Measurements from ENCODE around the gene LLGL1. TPM values are rescaled to one million over a fixed set of nuclear protein-coding genes. Genes with fewer than 3 reads are reported as not detected.
"Not testable (repeated sequence)": the region's sequence is repeated elsewhere in the genome, so short reads cannot be mapped to it uniquely, and the experiment has no call there.

LLGL1 gene
- total RNA-seq, 1 donor from 2014 or later: 15.1 TPM

GRCh38 chr17:18206962-18207361, 18.5 kb upstream of the LLGL1 start:
- Histone ChIP-seq H3K9ac (ENCODE audit: low read depth in 1 of 3, low read length in 3 of 3) (peak overlapping the region in 1 of 3 donors; percentile 8), H3K9me3 (ENCODE audit: control insufficient read depth in 3 of 3, low read length in 3 of 3) (no peaks in the 10 kb centered on the region), H3K27ac (ENCODE audit: low read depth, low read length) (no peak overlapping the region), H3K4me1 (ENCODE audit: control insufficient read depth in 3 of 3, insufficient read depth in 3 of 3, low read length in 3 of 3) (peaks cover 7 to 18% (median 17%) of the 10 kb centered on the region in 3 donors), H3K36me3 (ENCODE audit: control insufficient read depth in 3 of 3, insufficient read depth in 3 of 3, low read length in 3 of 3) (peaks cover 46 to 65% (median 56%) of the 10 kb centered on the region in 3 donors), H3K4me3 (ENCODE audit: low read length in 3 of 3) (no peak overlapping the region), H3K27me3 (ENCODE audit: control insufficient read depth in 3 of 3, insufficient read depth in 3 of 3, low read length in 3 of 3) (no peaks in the 10 kb centered on the region)

GRCh38 chr17:18208092-18208491, 17.3 kb upstream of the LLGL1 start:
- peaks cover 46 to 62% (median 53%) of the 10 kb centered on the region in 3 donors for H3K36me3 ChIP-seq (ENCODE audit: control insufficient read depth in 3 of 3, insufficient read depth in 3 of 3, low read length in 3 of 3)
- no peaks in the 10 kb centered on the region for H3K27me3 ChIP-seq (ENCODE audit: control insufficient read depth in 3 of 3, insufficient read depth in 3 of 3, low read length in 3 of 3)

GRCh38 chr17:18213666-18214270, 11.7 kb upstream of the LLGL1 start:
- H3K27me3 ChIP-seq (ENCODE audit: control insufficient read depth in 3 of 3, insufficient read depth in 3 of 3, low read length in 3 of 3): no peaks in the 10 kb centered on the region
- H3K9me3 ChIP-seq (ENCODE audit: control insufficient read depth in 3 of 3, low read length in 3 of 3): no peaks in the 10 kb centered on the region
- no peak overlapping the region for H3K9ac ChIP-seq (ENCODE audit: low read depth in 1 of 3, low read length in 3 of 3)
- no peak overlapping the region for H3K4me3 ChIP-seq (ENCODE audit: low read length in 3 of 3)
- peaks cover 17 to 23% (median 21%) of the 10 kb centered on the region in 3 donors for H3K36me3 ChIP-seq (ENCODE audit: control insufficient read depth in 3 of 3, insufficient read depth in 3 of 3, low read length in 3 of 3)
- H3K4me1 ChIP-seq (ENCODE audit: control insufficient read depth in 3 of 3, insufficient read depth in 3 of 3, low read length in 3 of 3): peaks cover 7 to 11% (median 8%) of the 10 kb centered on the region in 3 donors
- H3K27ac ChIP-seq (ENCODE audit: low read depth, low read length): no peak overlapping the region

More at GRCh38 chr17:18208092-18208491, 17.3 kb upstream of the LLGL1 start:
- H3K27ac ChIP-seq (ENCODE audit: low read depth, low read length): no peak overlapping the region
- H3K4me1 ChIP-seq (ENCODE audit: control insufficient read depth in 3 of 3, insufficient read depth in 3 of 3, low read length in 3 of 3): peaks cover 3 to 11% (median 10%) of the 10 kb centered on the region in 3 donors
- no peak overlapping the region for H3K9ac ChIP-seq (ENCODE audit: low read depth in 1 of 3, low read length in 3 of 3)
- no peak overlapping the region for H3K4me3 ChIP-seq (ENCODE audit: low read length in 3 of 3)
- no peaks in the 10 kb centered on the region for H3K9me3 ChIP-seq (ENCODE audit: control insufficient read depth in 3 of 3, low read length in 3 of 3)

- H3K27ac ChIP-seq (ENCODE audit: low read depth, low read length); H3K36me3 ChIP-seq (ENCODE audit: control insufficient read depth in 3 of 3, insufficient read depth in 3 of 3, low read length in 3 of 3); H3K9ac ChIP-seq (ENCODE audit: low read depth in 1 of 3, low read length in 3 of 3); H3K9me3 ChIP-seq (ENCODE audit: control insufficient read depth in 3 of 3, low read length in 3 of 3); H3K27me3 ChIP-seq (ENCODE audit: control insufficient read depth in 3 of 3, insufficient read depth in 3 of 3, low read length in 3 of 3); H3K4me3 ChIP-seq (ENCODE audit: low read length in 3 of 3): not testable (repeated sequence)
- H3K4me1 ChIP-seq (ENCODE audit: control insufficient read depth in 3 of 3, insufficient read depth in 3 of 3, low read length in 3 of 3): peaks cover 9 to 14% (median 12%) of the 10 kb centered on the region in 3 donors
Measured at GRCh38 chr17:18216906-18217305, 8.5 kb upstream of the LLGL1 start.

- no peaks in the 10 kb centered on the region for H3K36me3 ChIP-seq (ENCODE audit: control insufficient read depth in 3 of 3, insufficient read depth in 3 of 3, low read length in 3 of 3)
- H3K4me1 ChIP-seq (ENCODE audit: control insufficient read depth in 3 of 3, insufficient read depth in 3 of 3, low read length in 3 of 3): peaks cover 9 to 14% (median 12%) of the 10 kb centered on the region in 3 donors
- H3K27ac ChIP-seq (ENCODE audit: low read depth, low read length): peak overlapping the region; percentile 11
- no peak overlapping the region for H3K9ac ChIP-seq (ENCODE audit: low read depth in 1 of 3, low read length in 3 of 3)
- no peaks in the 10 kb centered on the region for H3K9me3 ChIP-seq (ENCODE audit: control insufficient read depth in 3 of 3, low read length in 3 of 3)
- no peak overlapping the region for H3K4me3 ChIP-seq (ENCODE audit: low read length in 3 of 3)
- H3K27me3 ChIP-seq (ENCODE audit: control insufficient read depth in 3 of 3, insufficient read depth in 3 of 3, low read length in 3 of 3): no peaks in the 10 kb centered on the region
Measured at GRCh38 chr17:18217412-18218015, 7.9 kb upstream of the LLGL1 start.

DNA sequence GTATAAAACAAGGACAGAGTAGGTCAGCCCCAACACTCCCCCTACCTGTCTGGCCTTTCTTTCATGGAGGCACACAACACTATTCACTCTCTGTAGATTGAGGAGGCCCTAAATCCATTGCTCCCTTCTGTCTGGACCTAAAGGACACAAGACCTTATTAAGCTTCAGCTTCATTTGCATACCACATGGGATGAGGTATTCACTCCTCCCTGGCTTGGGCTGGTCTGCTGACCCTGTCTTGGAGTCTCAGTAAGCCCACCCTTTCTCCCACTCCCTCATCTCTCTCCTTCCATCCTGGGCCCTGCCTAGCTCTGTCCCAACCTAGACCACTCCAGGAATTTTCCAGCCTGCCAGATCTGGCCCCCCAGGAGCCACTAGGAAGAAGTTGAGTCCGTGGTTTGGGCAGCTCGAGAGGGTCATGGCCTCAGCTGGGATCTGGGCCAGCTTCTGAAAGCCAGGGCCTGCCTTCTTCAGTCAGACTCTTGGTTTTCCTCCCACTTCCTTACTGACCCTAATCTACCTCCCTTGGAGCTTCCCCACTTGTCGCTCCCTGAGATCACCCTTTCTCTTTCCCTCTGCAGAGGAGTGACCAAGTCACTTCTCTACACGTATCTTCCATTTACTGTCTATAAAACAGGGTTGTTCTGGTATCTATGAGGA, 6.5 kb upstream of the LLGL1 start:
- Histone ChIP-seq H3K4me1 (ENCODE audit: control insufficient read depth in 3 of 3, insufficient read depth in 3 of 3, low read length in 3 of 3) (peaks cover 9 to 14% (median 12%) of the 10 kb centered on the region in 3 donors), H3K27ac (ENCODE audit: low read depth, low read length) (no peak overlapping the region), H3K4me3 (ENCODE audit: low read length in 3 of 3) (no peak overlapping the region), H3K27me3 (ENCODE audit: control insufficient read depth in 3 of 3, insufficient read depth in 3 of 3, low read length in 3 of 3) (no peaks in the 10 kb centered on the region), H3K9ac (ENCODE audit: low read depth in 1 of 3, low read length in 3 of 3) (peak overlapping the region in 1 of 3 donors; percentile 20), H3K36me3 (ENCODE audit: control insufficient read depth in 3 of 3, insufficient read depth in 3 of 3, low read length in 3 of 3) (no peaks in the 10 kb centered on the region), H3K9me3 (ENCODE audit: control insufficient read depth in 3 of 3, low read length in 3 of 3) (no peaks in the 10 kb centered on the region)

GRCh38 chr17:18224053-18224386, 1.4 kb upstream of the LLGL1 start:
- peak overlapping the region in 2 of 3 donors; percentile 41 to 83 for H3K9ac ChIP-seq (ENCODE audit: low read depth in 1 of 3, low read length in 3 of 3)
- no peak overlapping the region for H3K4me3 ChIP-seq (ENCODE audit: low read length in 3 of 3)
- H3K4me1 ChIP-seq (ENCODE audit: control insufficient read depth in 3 of 3, insufficient read depth in 3 of 3, low read length in 3 of 3): peaks cover 17 to 26% (median 21%) of the 10 kb centered on the region in 3 donors
- H3K27me3 ChIP-seq (ENCODE audit: control insufficient read depth in 3 of 3, insufficient read depth in 3 of 3, low read length in 3 of 3): no peaks in the 10 kb centered on the region
- peak overlapping the region; percentile 76 for H3K27ac ChIP-seq (ENCODE audit: low read depth, low read length)
- no peaks in the 10 kb centered on the region for H3K9me3 ChIP-seq (ENCODE audit: control insufficient read depth in 3 of 3, low read length in 3 of 3)
- no peaks in the 10 kb centered on the region for H3K36me3 ChIP-seq (ENCODE audit: control insufficient read depth in 3 of 3, insufficient read depth in 3 of 3, low read length in 3 of 3)

DNA sequence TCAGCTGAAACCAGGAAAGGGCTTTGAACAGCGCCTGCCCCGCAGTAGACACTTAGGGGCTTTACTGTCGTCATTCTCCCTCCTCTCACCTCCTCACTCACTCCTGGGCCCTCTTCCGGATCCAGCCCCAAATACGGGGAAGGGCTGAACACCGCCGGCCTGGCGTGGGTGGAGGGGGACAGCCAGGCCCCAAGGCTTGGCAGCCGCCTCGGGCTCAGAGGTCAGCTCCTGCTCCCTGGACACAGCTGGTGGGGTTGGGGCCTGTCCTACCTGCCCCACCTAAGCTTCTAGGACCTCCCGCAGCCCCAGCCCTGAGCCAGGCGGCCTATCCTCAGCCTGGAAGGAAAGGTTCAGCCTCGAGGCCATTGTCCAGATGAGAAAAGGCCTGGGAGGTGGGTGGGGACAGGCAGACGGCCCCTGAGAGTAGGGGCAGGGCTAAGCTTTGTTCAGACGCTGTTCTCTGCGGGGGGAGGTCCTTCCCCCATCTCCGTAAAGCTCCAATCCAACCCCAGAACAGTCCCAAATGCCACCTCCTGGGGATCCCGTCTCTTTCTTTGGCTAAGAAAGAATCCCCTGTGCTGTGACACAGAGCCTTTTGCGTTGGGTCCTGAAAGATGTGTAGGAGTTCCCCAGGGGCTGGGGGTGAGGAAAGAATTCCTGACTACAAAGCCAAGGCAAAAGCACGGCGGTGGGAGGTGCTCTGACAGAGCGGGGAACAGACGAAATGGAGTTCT, 881 bp upstream of the LLGL1 start:
- Histone ChIP-seq H3K36me3 (ENCODE audit: control insufficient read depth in 3 of 3, insufficient read depth in 3 of 3, low read length in 3 of 3) (no peaks in the 10 kb centered on the region), H3K4me1 (ENCODE audit: control insufficient read depth in 3 of 3, insufficient read depth in 3 of 3, low read length in 3 of 3) (peaks cover 17 to 22% (median 21%) of the 10 kb centered on the region in 3 donors), H3K9ac (ENCODE audit: low read depth in 1 of 3, low read length in 3 of 3) (peak overlapping the region; percentile 41 to 83 (median 75)), H3K27me3 (ENCODE audit: control insufficient read depth in 3 of 3, insufficient read depth in 3 of 3, low read length in 3 of 3) (no peaks in the 10 kb centered on the region), H3K4me3 (ENCODE audit: low read length in 3 of 3) (peak overlapping the region; percentile 59 to 81 (median 70)), H3K27ac (ENCODE audit: low read depth, low read length) (peak overlapping the region; percentile 76), H3K9me3 (ENCODE audit: control insufficient read depth in 3 of 3, low read length in 3 of 3) (no peaks in the 10 kb centered on the region)

DNA sequence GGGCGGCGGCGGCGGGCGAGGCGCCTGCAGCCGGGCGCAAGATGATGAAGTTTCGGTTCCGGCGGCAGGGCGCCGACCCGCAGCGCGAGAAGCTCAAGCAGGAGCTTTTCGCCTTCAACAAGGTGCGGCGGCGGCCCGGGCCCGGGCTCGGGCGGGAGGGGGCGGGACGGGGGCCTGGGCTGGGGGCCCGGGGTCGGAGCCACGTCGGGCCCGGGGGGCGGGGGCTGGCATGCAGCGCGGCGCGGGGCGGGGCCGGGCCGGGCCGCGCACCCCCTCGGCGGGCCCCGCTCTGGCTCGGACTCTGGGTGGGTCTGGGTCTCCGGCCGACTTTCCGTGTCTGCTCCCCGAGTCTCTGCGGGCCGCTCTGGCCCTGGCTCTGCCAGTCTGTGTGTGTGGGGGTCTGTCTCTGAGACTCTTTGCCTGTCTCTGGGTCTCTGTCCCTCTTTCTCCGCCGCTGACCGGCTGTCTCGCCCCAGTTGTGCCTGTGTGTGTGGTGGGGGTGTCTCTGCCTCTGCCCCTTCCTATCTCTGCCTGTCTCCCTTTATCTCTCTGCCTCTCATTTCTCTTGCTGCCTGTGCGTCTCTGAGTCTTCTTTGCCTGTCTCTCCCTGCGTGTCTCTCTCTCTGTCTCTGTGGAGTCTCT, 328 bp downstream of the LLGL1 start:
- H3K9me3 ChIP-seq (ENCODE audit: control insufficient read depth in 3 of 3, low read length in 3 of 3): no peaks in the 10 kb centered on the region
- H3K27me3 ChIP-seq (ENCODE audit: control insufficient read depth in 3 of 3, insufficient read depth in 3 of 3, low read length in 3 of 3): no peaks in the 10 kb centered on the region
- peak overlapping the region; percentile 81 to 90 (median 86) for H3K9ac ChIP-seq (ENCODE audit: low read depth in 1 of 3, low read length in 3 of 3)
- no peaks in the 10 kb centered on the region for H3K36me3 ChIP-seq (ENCODE audit: control insufficient read depth in 3 of 3, insufficient read depth in 3 of 3, low read length in 3 of 3)
- H3K4me1 ChIP-seq (ENCODE audit: control insufficient read depth in 3 of 3, insufficient read depth in 3 of 3, low read length in 3 of 3): peaks cover 17 to 22% (median 21%) of the 10 kb centered on the region in 3 donors
- peak overlapping the region; percentile 76 to 88 (median 82) for H3K4me3 ChIP-seq (ENCODE audit: low read length in 3 of 3)
- H3K27ac ChIP-seq (ENCODE audit: low read depth, low read length): no peak overlapping the region

Data from skeletal muscle tissue (tissue), 4 donors.